T-helper 1 cell treated with Interleukin-12 subunit alpha and Interleukin-12 subunit beta and Interleukin-4 antibody, amounts not matched to agents 30 μg/mL and 1 μg/mL, for 36 hours (primary cell): ENCODE results near the gene C19orf85.
"Not testable (repeated sequence)": the region's sequence is repeated elsewhere in the genome, so short reads cannot be mapped to it uniquely, and the experiment has no call there.

Source experiments
- H3K27ac Mint-ChIP-seq: one replicate; pipeline ENCODE4 v1.8.0; 2021; ENCODE audit warnings: mild to moderate bottlenecking, mixed read lengths
- H3K27me3 Mint-ChIP-seq: one replicate; pipeline ENCODE4 v1.8.0; 2021; ENCODE audit warnings: low read depth, mixed read lengths
- H3K36me3 Mint-ChIP-seq: one replicate; pipeline ENCODE4 v1.8.0; 2021; ENCODE audit warnings: low read depth, mixed read lengths
- H3K4me1 Mint-ChIP-seq: one replicate; pipeline ENCODE4 v1.8.0; 2021; ENCODE audit warnings: low read depth, mixed read lengths
- H3K4me3 Mint-ChIP-seq: one replicate; pipeline ENCODE4 v1.8.0; 2021; ENCODE audit warnings: mild to moderate bottlenecking, moderate library complexity, mixed read lengths
- H3K9me3 Mint-ChIP-seq: one replicate; pipeline ENCODE4 v1.8.0; 2021; ENCODE audit warnings: mixed read lengths

Gene C19orf85

DNA sequence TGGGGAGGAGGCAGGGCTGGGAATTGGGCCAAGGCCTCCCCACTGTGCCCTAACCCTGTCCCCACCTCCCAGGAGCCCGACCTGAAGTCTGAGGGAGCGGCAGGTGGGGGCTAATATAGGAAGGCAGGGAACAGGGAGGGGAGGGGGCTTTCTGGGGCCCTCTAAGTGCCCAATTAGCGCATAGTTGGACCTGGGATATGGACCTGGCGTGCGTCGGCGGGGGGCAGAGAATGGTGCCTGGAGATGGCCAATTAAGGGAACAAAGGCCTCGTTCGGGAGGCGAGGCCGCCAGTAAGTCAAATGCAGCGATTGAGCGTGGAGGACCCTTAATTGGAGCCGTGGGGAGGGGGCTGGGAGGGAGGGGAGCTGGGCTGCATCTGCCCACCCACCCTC lies at the start of gene C19orf85:
TSS of gene C19orf85 (minus strand) at position 90 of the 393 bp plus-strand sequence. CDS start 197 bp downstream, outside the sequence.
- Mint-ChIP-seq H3K36me3 (no peaks in the 10 kb centered on the region), H3K4me1 (peaks cover 14% of the 10 kb centered on the region), H3K9me3 (no peaks in the 10 kb centered on the region), H3K27me3 (peaks cover 12% of the 10 kb centered on the region), H3K4me3 (no peak within 1 kb of the TSS), H3K27ac (no peak within 1 kb of the TSS)

DNA sequence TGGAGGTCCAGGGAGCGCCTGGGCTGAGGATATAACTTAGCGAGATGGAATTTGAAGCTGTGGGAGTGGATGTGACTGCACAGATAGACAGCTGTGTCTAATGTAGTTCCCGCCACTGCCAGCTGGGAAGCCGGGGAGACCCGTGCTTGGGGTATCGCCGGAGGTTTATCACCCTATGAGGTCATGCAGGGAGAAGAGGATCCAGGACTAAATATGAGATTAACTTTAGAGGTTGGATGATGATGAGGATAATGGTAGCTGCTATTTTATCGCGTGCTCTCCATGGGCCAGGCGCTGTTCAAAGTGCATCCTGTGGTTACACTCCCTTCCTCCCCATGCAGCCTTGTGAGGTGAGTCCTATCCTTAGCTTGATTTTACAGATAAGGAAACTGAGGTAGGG lies 43.6 kb upstream of the C19orf85 start:
- no peak overlapping the region for H3K27ac Mint-ChIP-seq
- peaks cover 7% of the 10 kb centered on the region for H3K4me1 Mint-ChIP-seq
- peaks cover 2% of the 10 kb centered on the region for H3K9me3 Mint-ChIP-seq
- peaks cover 5% of the 10 kb centered on the region for H3K27me3 Mint-ChIP-seq
- peaks cover 2% of the 10 kb centered on the region for H3K36me3 Mint-ChIP-seq
- H3K4me3 Mint-ChIP-seq: no peak overlapping the region

DNA sequence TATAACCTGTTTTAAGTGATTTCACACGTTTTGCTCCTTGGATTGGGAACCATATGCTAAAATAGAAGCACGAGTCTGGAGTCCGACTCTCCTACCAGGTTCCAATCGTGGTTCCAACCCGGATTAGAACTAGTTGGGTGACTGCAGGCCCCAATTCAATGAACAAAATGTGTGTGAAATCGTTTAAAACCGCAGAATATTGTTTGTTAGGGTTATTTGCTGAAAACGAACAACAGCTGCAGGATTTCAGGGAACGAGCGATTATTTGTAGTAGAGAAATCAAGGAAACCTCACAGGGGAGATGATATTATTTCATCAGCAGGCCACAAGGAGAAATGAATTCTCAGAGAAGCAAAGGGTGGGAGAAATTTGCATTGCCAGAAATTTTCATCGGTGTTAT lies 40.4 kb upstream of the C19orf85 start:
- Mint-ChIP-seq H3K4me1 (peaks cover 15% of the 10 kb centered on the region), H3K27me3 (peaks cover 5% of the 10 kb centered on the region), H3K9me3 (peaks cover 4% of the 10 kb centered on the region), H3K27ac (no peak overlapping the region), H3K36me3 (peaks cover 4% of the 10 kb centered on the region), H3K4me3 (no peak overlapping the region)

DNA sequence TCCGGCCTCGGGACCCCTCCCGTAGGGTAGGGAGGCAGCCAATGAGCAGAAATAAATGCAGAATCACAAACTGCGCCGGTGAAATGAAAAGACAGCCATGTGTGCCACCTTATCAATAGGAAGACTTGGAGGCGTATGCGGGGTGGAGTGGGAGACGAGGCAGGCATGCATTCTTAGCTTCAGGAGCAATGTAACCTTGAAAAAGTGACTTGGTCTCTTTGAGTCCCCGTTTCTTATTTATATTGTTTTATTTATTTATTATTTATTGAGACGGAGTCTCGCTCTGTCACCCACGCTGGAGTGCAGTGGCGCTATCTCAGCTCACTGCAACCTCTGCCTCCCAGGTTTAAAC lies 39.7 kb upstream of the C19orf85 start:
- Mint-ChIP-seq H3K4me1 (peaks cover 15% of the 10 kb centered on the region), H3K27ac (no peak overlapping the region), H3K9me3 (peaks cover 4% of the 10 kb centered on the region), H3K36me3 (peaks cover 4% of the 10 kb centered on the region), H3K27me3 (peaks cover 4% of the 10 kb centered on the region), H3K4me3 (peak overlapping the region; percentile 78)

DNA sequence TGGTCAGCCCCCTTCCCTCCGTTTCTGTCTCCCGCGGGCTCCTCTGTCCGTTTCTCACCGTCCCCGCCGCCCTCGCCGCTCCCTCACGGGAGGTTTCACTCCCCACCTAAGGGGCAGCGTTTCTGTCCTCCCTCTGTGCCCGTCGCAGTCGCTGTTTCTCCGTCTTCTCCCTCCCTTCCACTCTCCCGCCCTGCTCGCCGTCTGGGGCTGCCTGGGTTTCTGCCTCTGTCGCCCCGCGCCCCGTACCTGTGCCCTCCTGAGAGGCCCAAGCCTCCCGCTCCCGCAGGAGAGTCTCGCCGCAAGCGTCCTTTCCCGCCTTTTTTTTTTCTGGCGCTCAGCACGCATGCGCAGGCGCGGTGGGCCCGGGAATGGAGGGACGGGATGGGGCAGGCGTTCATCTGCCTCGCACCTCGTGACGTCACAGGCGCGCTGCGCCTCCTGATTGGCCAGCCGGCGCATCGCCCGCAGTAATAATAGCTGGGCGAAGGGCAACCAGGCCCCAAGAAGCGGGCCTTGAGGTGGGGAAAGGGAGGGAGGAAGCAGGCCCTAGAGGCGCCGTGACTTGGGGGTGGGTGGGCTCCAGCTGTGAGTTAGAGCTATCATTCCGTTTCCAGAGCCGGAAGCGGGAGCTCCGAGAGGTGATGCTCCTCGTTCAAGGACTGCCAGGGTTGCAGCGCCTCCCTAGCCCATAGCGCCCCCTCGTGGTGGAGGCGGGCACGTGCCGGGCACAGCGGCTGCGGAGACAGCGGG lies 39.1 kb upstream of the C19orf85 start:
- H3K27me3 Mint-ChIP-seq: no peaks in the 10 kb centered on the region
- H3K36me3 Mint-ChIP-seq: peaks cover 4% of the 10 kb centered on the region
- H3K27ac Mint-ChIP-seq: peak overlapping the region; percentile 57
- peaks cover 15% of the 10 kb centered on the region for H3K4me1 Mint-ChIP-seq
- peaks cover 4% of the 10 kb centered on the region for H3K9me3 Mint-ChIP-seq
- peak overlapping the region; percentile 78 for H3K4me3 Mint-ChIP-seq

DNA sequence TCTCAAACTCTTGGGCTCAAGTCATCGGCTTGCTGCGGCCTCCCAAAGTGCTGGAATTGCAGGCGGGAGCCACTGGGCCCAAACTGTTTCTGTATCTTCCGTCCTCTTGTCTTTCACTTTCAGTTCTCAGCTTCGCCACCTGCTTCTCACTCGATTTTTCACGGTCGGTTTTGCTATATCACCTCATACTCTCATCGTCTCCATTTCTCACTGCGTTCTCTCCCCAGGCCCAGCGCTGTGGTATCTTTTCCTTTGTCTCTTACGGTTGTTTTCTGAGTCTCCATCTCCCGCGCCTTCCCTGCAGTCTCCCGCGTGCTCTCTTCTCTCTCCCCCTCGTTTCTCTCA lies 38.6 kb upstream of the C19orf85 start:
- Mint-ChIP-seq H3K27me3 (no peaks in the 10 kb centered on the region), H3K4me3 (peak overlapping the region; percentile 78), H3K27ac (peak overlapping the region; percentile 57), H3K9me3 (peaks cover 4% of the 10 kb centered on the region), H3K36me3 (peaks cover 4% of the 10 kb centered on the region), H3K4me1 (peaks cover 15% of the 10 kb centered on the region)

DNA sequence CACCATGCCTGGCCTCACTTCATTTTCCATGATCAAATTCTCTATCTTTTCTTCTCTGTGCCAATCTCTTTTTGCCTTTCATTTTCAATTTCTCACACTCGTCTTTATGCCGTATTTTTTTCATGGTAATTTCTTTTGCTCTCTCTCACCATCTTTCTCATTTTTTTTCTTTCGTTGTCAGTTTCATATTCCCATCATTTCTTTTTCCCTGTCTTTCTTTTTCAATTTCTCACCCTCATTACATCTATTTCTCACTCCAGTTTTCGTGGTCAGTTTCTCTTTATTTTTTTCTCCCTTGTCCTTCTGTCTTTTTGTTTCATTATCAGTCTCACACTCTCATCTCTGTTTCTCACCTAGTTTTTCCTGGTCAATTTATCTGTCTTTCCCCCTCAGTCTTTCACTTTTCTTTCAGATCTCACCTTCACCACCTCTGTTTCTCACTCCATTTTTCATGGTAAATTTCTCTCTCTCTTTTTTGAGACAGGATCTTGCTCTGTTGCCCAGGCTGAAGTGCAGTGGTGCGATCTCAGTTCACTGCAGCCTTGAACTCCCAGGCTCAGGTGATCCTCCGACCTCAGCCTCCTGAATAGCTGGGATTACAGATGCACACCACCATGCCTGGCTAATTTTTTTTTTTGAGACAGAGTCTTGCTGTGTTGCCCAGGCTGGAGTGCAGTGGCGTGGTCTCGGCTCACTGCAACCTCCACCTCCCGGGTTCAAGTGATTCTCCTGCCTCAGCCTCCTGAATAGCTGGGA lies 37.8 kb upstream of the C19orf85 start:
- H3K36me3 Mint-ChIP-seq: peaks cover 4% of the 10 kb centered on the region
- peak overlapping the region; percentile 2 for H3K4me3 Mint-ChIP-seq
- H3K9me3 Mint-ChIP-seq: peaks cover 4% of the 10 kb centered on the region
- peaks cover 15% of the 10 kb centered on the region for H3K4me1 Mint-ChIP-seq
- peak overlapping the region; percentile 24 for H3K27ac Mint-ChIP-seq
- H3K27me3 Mint-ChIP-seq: no peaks in the 10 kb centered on the region

DNA sequence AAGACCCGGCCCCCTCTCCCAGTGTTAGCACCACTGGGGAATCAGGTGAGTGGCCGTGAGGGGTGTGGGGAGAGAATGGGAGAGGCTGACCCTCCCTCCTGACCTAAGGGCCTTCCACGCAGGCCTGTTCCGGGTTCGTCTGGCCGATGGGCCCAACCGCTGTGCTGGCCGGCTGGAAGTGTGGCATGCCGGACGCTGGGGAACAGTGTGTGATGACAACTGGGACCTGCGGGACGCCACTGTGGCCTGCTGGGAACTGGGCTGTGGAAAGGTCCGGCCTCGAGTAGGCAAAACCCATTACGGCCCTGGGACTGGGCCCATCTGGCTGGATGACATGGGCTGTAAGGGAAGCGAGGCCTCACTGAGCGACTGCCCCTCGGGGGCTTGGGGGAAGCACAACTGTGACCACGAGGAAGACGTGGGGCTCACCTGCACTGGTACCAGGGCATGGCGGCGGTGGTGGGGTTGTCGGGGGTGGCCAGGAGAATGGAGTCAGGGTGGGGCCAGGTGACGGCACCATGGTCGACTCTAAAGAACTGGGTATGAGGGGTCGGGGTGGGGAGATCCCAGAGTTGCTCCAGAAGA lies 35.9 kb upstream of the C19orf85 start:
- Mint-ChIP-seq H3K27me3 (no peaks in the 10 kb centered on the region), H3K4me1 (peaks cover 15% of the 10 kb centered on the region), H3K27ac (no peak overlapping the region), H3K4me3 (no peak overlapping the region), H3K9me3 (peaks cover 4% of the 10 kb centered on the region), H3K36me3 (peaks cover 4% of the 10 kb centered on the region)

DNA sequence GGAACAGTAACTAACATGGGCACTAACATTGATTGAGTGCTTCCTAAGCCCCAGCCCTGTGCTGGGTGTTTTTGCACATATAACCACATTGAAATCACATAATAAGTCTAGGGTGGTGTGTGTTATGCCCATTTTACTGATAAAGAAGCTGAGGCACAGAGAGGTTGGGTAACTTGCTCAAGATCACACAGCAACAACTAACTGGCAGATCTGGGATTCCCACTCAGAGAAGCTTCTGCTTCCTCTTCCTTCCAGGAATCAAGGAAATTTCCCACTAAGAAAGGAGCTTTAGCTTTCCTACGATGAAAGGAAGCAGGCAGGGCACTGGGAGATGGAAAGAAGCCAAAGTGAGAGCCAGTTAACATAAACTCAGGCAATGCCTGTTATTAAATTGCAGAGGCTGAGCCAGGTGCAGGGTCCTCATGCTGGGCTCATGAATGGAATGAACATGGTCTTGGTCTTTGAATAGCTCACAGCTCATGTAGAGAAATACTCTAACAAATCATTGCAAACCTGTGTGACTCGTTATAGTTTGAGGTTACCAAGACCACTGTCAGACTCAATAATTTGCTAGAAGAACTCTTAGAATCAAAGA lies 33.8 kb upstream of the C19orf85 start:
- H3K4me3 Mint-ChIP-seq: no peak overlapping the region
- H3K9me3 Mint-ChIP-seq: peaks cover 4% of the 10 kb centered on the region
- H3K27me3 Mint-ChIP-seq: no peaks in the 10 kb centered on the region

DNA sequence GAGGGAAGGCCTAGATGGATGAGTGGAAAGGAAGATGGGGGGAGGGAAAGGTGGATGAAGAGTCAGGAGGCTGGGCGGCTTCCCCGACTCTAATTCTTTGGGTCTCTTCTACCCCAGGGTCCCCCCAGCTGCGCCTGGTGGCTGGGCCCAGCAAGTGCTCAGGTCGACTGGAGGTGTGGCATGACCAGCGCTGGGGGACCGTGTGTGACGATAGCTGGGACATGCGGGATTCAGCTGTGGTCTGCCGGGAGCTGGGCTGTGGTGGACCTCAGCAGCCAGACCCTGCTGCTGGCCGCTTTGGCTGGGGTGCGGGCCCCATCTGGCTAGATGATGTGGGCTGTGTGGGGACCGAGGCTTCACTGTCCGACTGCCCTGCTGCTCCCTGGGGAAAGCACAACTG lies 33.2 kb upstream of the C19orf85 start:
- Mint-ChIP-seq H3K27me3 (no peaks in the 10 kb centered on the region), H3K9me3 (no peaks in the 10 kb centered on the region), H3K4me1 (peaks cover 8% of the 10 kb centered on the region), H3K27ac (no peak overlapping the region), H3K36me3 (peaks cover 2% of the 10 kb centered on the region), H3K4me3 (no peak overlapping the region)

More for the DNA sequence above, 33.8 kb upstream of the C19orf85 start:
- Mint-ChIP-seq H3K4me1 (peaks cover 11% of the 10 kb centered on the region), H3K27ac (no peak overlapping the region), H3K36me3 (peaks cover 4% of the 10 kb centered on the region)

DNA sequence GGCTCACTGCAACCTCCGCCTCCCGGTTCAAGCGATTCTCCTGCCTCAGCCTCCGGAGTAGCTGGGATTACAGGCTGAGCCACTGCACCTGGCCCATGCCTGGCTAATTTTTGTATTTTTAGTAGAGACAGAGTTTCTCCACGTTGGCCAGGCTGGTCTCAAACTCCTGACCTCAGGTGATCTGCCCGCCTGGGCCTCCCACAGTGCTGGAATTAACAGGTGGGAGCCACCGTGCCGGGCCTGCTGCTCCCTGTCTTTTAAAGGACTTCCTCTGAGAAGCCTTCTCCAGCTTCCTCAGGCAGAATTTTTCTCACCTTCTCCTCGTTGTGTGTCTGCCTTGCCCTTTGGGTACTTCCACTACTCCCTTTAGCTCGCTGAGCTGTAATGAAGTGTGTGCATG lies 32.3 kb upstream of the C19orf85 start:
- not testable (repeated sequence) for H3K27ac Mint-ChIP-seq, H3K4me3 Mint-ChIP-seq, H3K27me3 Mint-ChIP-seq, H3K36me3 Mint-ChIP-seq, H3K4me1 Mint-ChIP-seq, H3K9me3 Mint-ChIP-seq

DNA sequence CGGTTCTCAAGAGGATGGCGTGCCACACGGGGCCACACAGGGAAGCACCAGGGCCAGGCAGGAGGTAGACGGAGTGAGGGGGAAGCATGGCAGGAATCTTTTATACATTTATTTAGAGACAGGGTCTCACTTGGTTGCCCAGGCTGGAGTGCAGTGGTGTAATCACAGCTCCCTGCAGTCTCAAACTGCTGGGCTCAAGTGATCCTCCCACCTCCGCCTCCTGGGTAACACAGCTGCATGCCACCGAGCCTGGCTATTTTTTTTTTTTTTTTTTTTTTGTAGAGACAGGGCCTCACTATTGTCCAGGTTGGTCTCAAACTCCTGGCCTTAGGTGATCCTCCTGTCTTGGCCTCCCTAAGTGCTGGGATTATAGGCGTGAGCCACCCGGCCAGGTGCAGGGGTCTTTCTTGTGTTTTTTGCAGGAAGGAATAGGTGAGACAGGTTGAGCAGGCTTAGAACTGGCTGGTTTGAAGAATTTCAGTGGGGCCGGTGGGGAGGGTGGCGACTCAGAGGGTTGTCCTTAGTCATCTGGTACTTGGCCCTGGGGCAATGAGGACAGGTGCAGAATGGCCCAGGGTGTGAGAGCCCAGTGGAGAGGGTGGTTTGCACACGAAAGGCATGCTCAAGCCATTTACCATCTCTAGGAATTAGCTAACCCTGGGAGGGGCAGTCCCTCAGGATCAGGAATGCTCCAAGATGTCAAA lies 31.2 kb upstream of the C19orf85 start:
- no peaks in the 10 kb centered on the region for H3K9me3 Mint-ChIP-seq
- H3K27ac Mint-ChIP-seq: no peak overlapping the region

DNA sequence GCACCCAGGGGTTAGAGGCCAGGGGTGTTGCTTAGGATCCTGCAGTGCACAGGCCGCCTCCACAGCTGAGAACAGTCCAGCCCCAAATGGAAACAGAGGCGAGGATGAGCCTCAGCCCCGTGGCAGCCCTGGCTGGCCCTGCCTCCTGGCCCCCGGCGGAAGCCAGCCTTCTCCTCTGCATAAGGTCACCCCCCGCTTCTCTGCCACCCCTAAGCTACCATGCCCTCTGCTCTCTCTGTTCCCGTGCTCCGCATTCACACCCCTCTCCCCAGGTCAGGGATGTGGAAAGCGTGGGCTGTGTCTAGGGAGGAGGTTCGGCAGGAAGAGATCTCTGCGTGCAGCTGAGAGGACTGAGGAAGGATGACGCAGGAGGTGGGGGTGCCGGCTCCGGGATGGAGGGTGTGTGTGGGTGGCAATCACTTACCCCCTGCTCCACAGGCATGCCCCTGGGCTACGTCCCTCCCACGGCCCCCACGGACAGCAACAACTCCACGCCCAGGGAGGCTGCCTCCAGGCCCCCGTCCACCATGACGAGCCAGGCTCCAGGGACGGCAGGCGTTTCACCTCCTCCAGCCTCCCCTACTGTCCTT lies 29.7 kb upstream of the C19orf85 start:
- no peak overlapping the region for H3K4me3 Mint-ChIP-seq
- no peaks in the 10 kb centered on the region for H3K27me3 Mint-ChIP-seq
- no peaks in the 10 kb centered on the region for H3K4me1 Mint-ChIP-seq
- no peaks in the 10 kb centered on the region for H3K9me3 Mint-ChIP-seq
- no peak overlapping the region for H3K27ac Mint-ChIP-seq
- H3K36me3 Mint-ChIP-seq: no peaks in the 10 kb centered on the region

More for the DNA sequence above, 31.2 kb upstream of the C19orf85 start:
- no peaks in the 10 kb centered on the region for H3K4me1 Mint-ChIP-seq
- H3K27me3 Mint-ChIP-seq: no peaks in the 10 kb centered on the region
- H3K36me3 Mint-ChIP-seq: no peaks in the 10 kb centered on the region
- H3K4me3 Mint-ChIP-seq: no peak overlapping the region

DNA sequence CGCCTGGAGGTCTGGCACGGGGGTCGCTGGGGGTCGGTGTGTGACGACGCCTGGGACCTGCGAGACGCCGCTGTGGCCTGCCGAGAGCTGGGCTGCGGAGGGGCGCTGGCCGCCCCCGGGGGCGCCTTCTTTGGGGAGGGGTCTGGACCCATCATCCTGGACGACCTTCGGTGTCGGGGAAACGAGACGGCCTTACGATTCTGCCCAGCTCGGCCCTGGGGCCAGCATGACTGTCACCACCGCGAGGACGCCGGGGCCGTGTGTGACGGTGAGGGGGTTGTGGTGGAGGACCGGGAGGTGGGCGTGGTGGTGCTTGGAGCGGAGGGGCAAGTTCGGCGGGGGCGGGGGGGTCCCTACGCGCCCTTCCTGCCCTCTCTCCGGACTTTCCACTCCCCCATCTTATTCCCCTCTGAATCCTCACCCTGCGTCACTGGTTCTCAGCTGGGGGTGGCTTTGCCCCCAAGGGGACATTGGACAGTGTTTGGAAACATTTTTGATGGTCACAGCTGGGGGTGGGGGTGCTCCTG lies 29.2 kb upstream of the C19orf85 start:
- H3K27me3 Mint-ChIP-seq: no peaks in the 10 kb centered on the region
- no peak overlapping the region for H3K27ac Mint-ChIP-seq
- no peaks in the 10 kb centered on the region for H3K4me1 Mint-ChIP-seq
- H3K36me3 Mint-ChIP-seq: no peaks in the 10 kb centered on the region
- H3K4me3 Mint-ChIP-seq: no peak overlapping the region
- no peaks in the 10 kb centered on the region for H3K9me3 Mint-ChIP-seq
